ENCODE results near the gene POLDIP3.

DNA sequence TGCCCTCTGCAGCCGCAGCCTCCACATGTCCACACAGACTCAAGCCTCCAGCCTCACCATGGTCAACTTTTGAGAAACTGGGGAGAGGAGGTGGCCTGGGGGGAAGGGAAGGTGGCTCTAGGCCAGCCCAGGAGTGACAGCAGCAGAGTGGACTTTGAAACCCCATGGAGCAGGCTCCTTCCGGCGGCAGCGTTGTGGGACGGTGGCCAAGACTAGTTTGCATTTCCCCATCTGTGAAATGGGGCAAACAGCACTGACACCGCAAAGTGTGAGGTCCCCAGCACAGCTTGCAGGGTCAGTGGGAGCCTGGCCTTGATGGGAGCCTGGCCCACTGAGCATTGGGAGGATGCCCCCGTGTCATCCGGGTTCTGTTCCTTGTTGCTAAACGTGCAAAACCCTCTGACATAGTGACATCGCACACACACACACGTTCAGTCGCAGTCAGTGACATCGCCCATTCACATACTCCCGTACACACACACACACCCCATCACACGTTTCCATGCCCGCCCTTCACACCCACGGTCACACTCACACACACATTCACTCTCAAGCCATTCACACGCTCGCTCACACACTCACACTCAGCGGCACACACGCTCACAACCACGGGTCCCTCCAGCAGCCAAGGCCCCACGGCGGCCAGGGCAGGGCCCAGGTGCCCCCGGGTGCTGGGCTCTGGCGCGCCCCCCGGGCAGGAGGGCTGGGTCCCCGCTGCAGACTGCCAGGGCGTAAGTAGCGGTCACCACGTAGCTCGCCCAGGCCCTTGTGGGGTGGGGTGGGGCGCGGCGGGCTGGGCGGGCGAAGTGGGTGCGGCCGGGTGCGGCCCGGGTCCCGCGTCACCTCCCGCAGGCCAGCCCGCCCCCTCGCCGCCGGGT, 33.9 kb upstream of the POLDIP3 start:
- peak; percentile 53 for TF ChIP-seq POLR2A (IDR thresholded peaks at IDR 0.05)
- TF ChIP-seq, protein P1, sequence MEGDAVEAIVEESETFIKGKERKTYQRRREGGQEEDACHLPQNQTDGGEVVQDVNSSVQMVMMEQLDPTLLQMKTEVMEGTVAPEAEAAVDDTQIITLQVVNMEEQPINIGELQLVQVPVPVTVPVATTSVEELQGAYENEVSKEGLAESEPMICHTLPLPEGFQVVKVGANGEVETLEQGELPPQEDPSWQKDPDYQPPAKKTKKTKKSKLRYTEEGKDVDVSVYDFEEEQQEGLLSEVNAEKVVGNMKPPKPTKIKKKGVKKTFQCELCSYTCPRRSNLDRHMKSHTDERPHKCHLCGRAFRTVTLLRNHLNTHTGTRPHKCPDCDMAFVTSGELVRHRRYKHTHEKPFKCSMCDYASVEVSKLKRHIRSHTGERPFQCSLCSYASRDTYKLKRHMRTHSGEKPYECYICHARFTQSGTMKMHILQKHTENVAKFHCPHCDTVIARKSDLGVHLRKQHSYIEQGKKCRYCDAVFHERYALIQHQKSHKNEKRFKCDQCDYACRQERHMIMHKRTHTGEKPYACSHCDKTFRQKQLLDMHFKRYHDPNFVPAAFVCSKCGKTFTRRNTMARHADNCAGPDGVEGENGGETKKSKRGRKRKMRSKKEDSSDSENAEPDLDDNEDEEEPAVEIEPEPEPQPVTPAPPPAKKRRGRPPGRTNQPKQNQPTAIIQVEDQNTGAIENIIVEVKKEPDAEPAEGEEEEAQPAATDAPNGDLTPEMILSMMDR (IDR thresholded peaks at IDR 0.05) = no peak
